ENCODE measurements around the gene EXOSC5. TPM values are rescaled to one million over a fixed set of nuclear protein-coding genes. Genes with fewer than 3 reads are reported as not detected.

The EXOSC5 gene
- total and polyA plus RNA-seq, 2 donors (not counting 1 experiment from before 2014, with no cell fraction given): 14.1 to 41.4 TPM

- Histone ChIP-seq H2AFZ (ENCODE audit: insufficient read depth, low read depth, low read length, poor library complexity, severe bottlenecking) (no peak overlapping the region), H3K27me3 (replicated peaks in 1 of 4; ENCODE audit: control extremely low read depth in 1 of 4, control insufficient read depth in 3 of 4, insufficient read depth in 4 of 4, low read length in 3 of 4) (no peaks in the 10 kb centered on the region), H4K20me1 (ENCODE audit: control insufficient read depth, insufficient read depth, low read length, poor library complexity, severe bottlenecking) (peaks cover 10% of the 10 kb centered on the region), H3K4me1 (ENCODE audit: control insufficient read depth in 2 of 2, insufficient read depth in 2 of 2, low read length in 2 of 2) (peaks cover 27 to 28% of the 10 kb centered on the region in 2 donors), H3K4me2 (replicated peaks; ENCODE audit: low read depth, low read length, poor library complexity, severe bottlenecking) (peak overlapping the region; percentile 88), H3K36me3 (replicated peaks in 1 of 2; ENCODE audit: control extremely low read depth in 1 of 2, control insufficient read depth in 1 of 2, extremely low read depth in 1 of 2, insufficient read depth in 2 of 2, low read length in 1 of 2) (peaks cover 0 to 10% of the 10 kb centered on the region in 2 experiments), H3K9ac (ENCODE audit: low read length) (peak overlapping the region; percentile 86), H3K27ac (ENCODE audit: low read length in 2 of 2) (peak overlapping the region in 1 of 2 donors; percentile 96), H3K79me2 (ENCODE audit: control insufficient read depth, insufficient read depth, low read length) (peaks cover 80% of the 10 kb centered on the region), H3K4me3 (ENCODE audit: control extremely low read depth in 1 of 5, extremely low read depth in 1 of 5, insufficient read depth in 1 of 5, low read depth in 2 of 5, low read length in 4 of 5) (peak overlapping the region; percentile 84 to 100 (median 90)), H3K9me3 (ENCODE audit: control extremely low read depth in 1 of 3, control insufficient read depth in 2 of 3, insufficient read depth in 1 of 3, low read length in 2 of 3) (no peaks in the 10 kb centered on the region)
- H3K27ac Mint-ChIP-seq: peak overlapping the region; percentile 65
- ATAC-seq (ENCODE audit: low read depth): no peak
- TF ChIP-seq EZH2 (IDR thresholded peaks at IDR 0.05; ENCODE audit: borderline replicate concordance, insufficient read depth, low read depth, low read length, poor library complexity, severe bottlenecking): no peak
- no peak for TF ChIP-seq CTCF (IDR thresholded peaks at IDR 0.05)
- H3K9me3 Mint-ChIP-seq (ENCODE audit: insufficient read depth): no peaks in the 10 kb centered on the region
- 14% methylated on average over 1 of the region's 3 CpGs for WGBS (ENCODE audit: insufficient coverage)
- intact Hi-C loops (cut with micrococcal nuclease): loop anchor here (5.0 kb wide), 1 partner anchor 681 kb away; the partner anchor contains the start of genes COQ8B and ITPKC
- H3K4me1 Mint-ChIP-seq: peaks cover 45% of the 10 kb centered on the region
- ChIA-PET POLR2A (interaction anchor here (0.5 to 0.8 kb wide), 3 partner anchors 35 to 194 kb away, joined by 3 to 6 read pairs (median 5); partner anchors contain the start of gene B9D2), CTCF (interaction anchor here (0.6 kb wide), 1 partner anchor 197 kb away, joined by 3 read pairs; no protein-coding TSS in a partner anchor)
- no peak for DNase-seq
- H3K27me3 Mint-ChIP-seq: no peaks in the 10 kb centered on the region
- peak overlapping the region; percentile 96 for H3K4me3 Mint-ChIP-seq
Measured at GRCh38 chr19:41398598-41398997, 1.4 kb upstream of the EXOSC5 start.

- no peak for ATAC-seq (ENCODE audit: low read depth)
- DNase-seq: no peak
- Mint-ChIP-seq H3K27ac (peak overlapping the region; percentile 99), H3K4me1 (peaks cover 45% of the 10 kb centered on the region), H3K9me3 (ENCODE audit: insufficient read depth) (no peaks in the 10 kb centered on the region), H3K4me3 (peak overlapping the region; percentile 96), H3K27me3 (no peaks in the 10 kb centered on the region)
- peaks cover 27 to 28% of the 10 kb centered on the region in 2 donors for H3K4me1 ChIP-seq (ENCODE audit: control insufficient read depth in 2 of 2, insufficient read depth in 2 of 2, low read length in 2 of 2)
- intact Hi-C loops (cut with micrococcal nuclease): loop anchor here (5.0 kb wide), 1 partner anchor 681 kb away; the partner anchor contains the start of genes COQ8B and ITPKC
- no peaks in the 10 kb centered on the region for H3K9me3 ChIP-seq (ENCODE audit: control extremely low read depth in 1 of 3, control insufficient read depth in 2 of 3, insufficient read depth in 1 of 3, low read length in 2 of 3)
- H3K27ac ChIP-seq (ENCODE audit: low read length in 2 of 2): peak overlapping the region; percentile 94 to 96
- peaks cover 0 to 11% of the 10 kb centered on the region in 2 experiments for H3K36me3 ChIP-seq (replicated peaks in 1 of 2; ENCODE audit: control extremely low read depth in 1 of 2, control insufficient read depth in 1 of 2, extremely low read depth in 1 of 2, insufficient read depth in 2 of 2, low read length in 1 of 2)
- peak overlapping the region; percentile 88 for H3K4me2 ChIP-seq (replicated peaks; ENCODE audit: low read depth, low read length, poor library complexity, severe bottlenecking)
- CTCF ChIA-PET: no interaction called here
- H3K27me3 ChIP-seq (replicated peaks in 1 of 4; ENCODE audit: control extremely low read depth in 1 of 4, control insufficient read depth in 3 of 4, insufficient read depth in 4 of 4, low read length in 3 of 4): no peaks in the 10 kb centered on the region
- peaks cover 10% of the 10 kb centered on the region for H4K20me1 ChIP-seq (ENCODE audit: control insufficient read depth, insufficient read depth, low read length, poor library complexity, severe bottlenecking)
- POLR2A ChIA-PET: interaction anchor here (0.5 to 0.8 kb wide), 3 partner anchors 34 to 194 kb away, joined by 3 to 6 read pairs (median 5); partner anchors contain the start of gene B9D2
- 3% methylated on average over 4 of the region's 5 CpGs for WGBS (ENCODE audit: insufficient coverage)
- TF ChIP-seq CTCF (IDR thresholded peaks at IDR 0.05): no peak
- no peak for TF ChIP-seq EZH2 (IDR thresholded peaks at IDR 0.05; ENCODE audit: borderline replicate concordance, insufficient read depth, low read depth, low read length, poor library complexity, severe bottlenecking)
- peak overlapping the region; percentile 86 for H3K9ac ChIP-seq (ENCODE audit: low read length)
- H3K4me3 ChIP-seq (ENCODE audit: control extremely low read depth in 1 of 5, extremely low read depth in 1 of 5, insufficient read depth in 1 of 5, low read depth in 2 of 5, low read length in 4 of 5): peak overlapping the region; percentile 84 to 100 (median 90)
- peaks cover 75% of the 10 kb centered on the region for H3K79me2 ChIP-seq (ENCODE audit: control insufficient read depth, insufficient read depth, low read length)
- H2AFZ ChIP-seq (ENCODE audit: insufficient read depth, low read depth, low read length, poor library complexity, severe bottlenecking): peak overlapping the region; percentile 88
Measured at GRCh38 chr19:41398050-41398418, 875 bp upstream of the EXOSC5 start.
